GM12878 (cell line): ENCODE results near the gene SKAP1. TPM values are rescaled to one million over a fixed set of nuclear protein-coding genes. Genes with fewer than 3 reads are reported as not detected.

Experiments
- BACH1 ChIP-seq: fragments of 450-650 bp; IDR thresholded peaks from 2 replicates; pipeline ENCODE4 v1.6.1; 2017; ENCODE audit warnings: mild to moderate bottlenecking, borderline replicate concordance
- BHLHE40 ChIP-seq, 2 experiments: fragments of 450-650 bp in 1 of 2; IDR thresholded peaks; 2 replicates each; pipeline ENCODE4 v1.6.1; 2011 to 2017; ENCODE audit warnings: low read depth in 2 of 2, borderline replicate concordance in 1 of 2, improper control_type of control experiment in 1 of 2, low read length in 1 of 2, mild to moderate bottlenecking in 1 of 2
- CBFB ChIP-seq: IDR thresholded peaks from 2 replicates; pipeline ENCODE4 v1.6.1; 2016; ENCODE audit warnings: antibody characterized with exemption, low read depth
- CEBPB ChIP-seq, 2 experiments: fragments of 150-350 bp in 1 of 2; IDR thresholded peaks; 2 replicates each; pipeline ENCODE4 v1.6.1; 2012 to 2014; ENCODE audit warnings: low read depth in 2 of 2, low read length in 2 of 2, borderline replicate concordance in 1 of 2, inconsistent platforms in 1 of 2
- CREB1 ChIP-seq: IDR thresholded peaks from 2 replicates; pipeline ENCODE4 v1.6.1; 2012; ENCODE audit warnings: low read depth, mild to moderate bottlenecking, inconsistent platforms
- EGR1 ChIP-seq, 2 experiments: IDR thresholded peaks; 1 replicate in 1 of 2; 2 replicates in 1 of 2; pipeline ENCODE4 v1.6.1; 2011 to 2012; ENCODE audit warnings: low read depth in 2 of 2, low read length in 2 of 2, borderline replicate concordance in 1 of 2, mild to moderate bottlenecking in 1 of 2, moderate library complexity in 1 of 2
- NFYA ChIP-seq: IDR thresholded peaks from 2 replicates; pipeline ENCODE4 v1.6.1; 2011; ENCODE audit warnings: low read depth, mild to moderate bottlenecking, low read length, improper control_type of control experiment, borderline replicate concordance
- POLR2A ChIP-seq: IDR thresholded peaks from 2 replicates; pipeline ENCODE4 v1.6.1; 2011; ENCODE audit warnings: low read depth, mild to moderate bottlenecking, low read length
- POLR2AphosphoS5 ChIP-seq: IDR thresholded peaks from 2 replicates; pipeline ENCODE4 v1.6.1; 2011; ENCODE audit warnings: mild to moderate bottlenecking, low read length, inconsistent platforms
- RAD21 ChIP-seq: IDR thresholded peaks from 2 replicates; pipeline ENCODE4 v1.6.1; 2011; ENCODE audit warnings: mild to moderate bottlenecking, low read depth, low read length, moderate library complexity; ENCODE audit not compliant: insufficient read depth
- RAD51 ChIP-seq: fragments of 450-650 bp; IDR thresholded peaks from 2 replicates; pipeline ENCODE4 v1.6.1; 2016; ENCODE audit warnings: moderate library complexity, mild to moderate bottlenecking, inconsistent platforms
- SKIL ChIP-seq: fragments of 450-650 bp; IDR thresholded peaks from 2 replicates; pipeline ENCODE4 v1.6.1; 2017; ENCODE audit warnings: mild to moderate bottlenecking, low read depth, inconsistent platforms; ENCODE audit not compliant: poor library complexity, severe bottlenecking
- SMAD5 ChIP-seq: IDR thresholded peaks from 2 replicates; pipeline ENCODE4 v1.6.1; 2016; ENCODE audit warnings: antibody characterized with exemption, low read depth
- SMARCA5 ChIP-seq: fragments of 450-650 bp; IDR thresholded peaks from 2 replicates; pipeline ENCODE4 v1.6.1; 2017; ENCODE audit warnings: mild to moderate bottlenecking
- SUPT20H ChIP-seq: IDR thresholded peaks from 2 replicates; pipeline ENCODE4 v1.6.1; 2011; ENCODE audit warnings: low read depth, mild to moderate bottlenecking, low read length, moderate library complexity, borderline replicate concordance; ENCODE audit not compliant: control insufficient read depth
- ZBTB11 ChIP-seq: fragments of 450-650 bp; formaldehyde crosslinking; IDR thresholded peaks from 2 replicates; pipeline ENCODE4 v1.5.0; 2022; ENCODE audit warnings: mild to moderate bottlenecking, missing genetic modification characterization
- ZNF207 ChIP-seq: fragments of 450-650 bp; IDR thresholded peaks from 2 replicates; pipeline ENCODE4 v1.6.1; 2014; ENCODE audit warnings: antibody characterized with exemption, mild to moderate bottlenecking, borderline replicate concordance
- ZNF217 ChIP-seq: fragments of 450-650 bp; IDR thresholded peaks from 2 replicates; pipeline ENCODE4 v1.6.1; 2017; ENCODE audit warnings: antibody characterized with exemption, mild to moderate bottlenecking
- ZNF592 ChIP-seq: fragments of 450-650 bp; IDR thresholded peaks from 2 replicates; pipeline ENCODE4 v1.6.1; 2017; ENCODE audit warnings: mild to moderate bottlenecking, moderate library complexity
- polyA plus RNA-seq, 11 experiments: library from polyadenylated mRNA; depleted of rRNA in 4 of 11; unstranded in 6 of 11; stranded (reverse) in 5 of 11; fragments of >200 nt; fragmentation: Nextera tagmentation in 4 of 11; fragmentation: Illumina TruSeq in 1 of 11; extraction: Ambion mirVana in 4 of 11; extraction: Trizol in 1 of 11; gene quantifications; 1 replicate in 1 of 11; 2 replicates in 10 of 11; pipeline versions ENCODE4 v1.2.1 to v1.2.3, GENCODE V29; 2011 to 2016; ENCODE audit warnings: inconsistent platforms in 2 of 11, missing spikeins in 2 of 11, low read depth in 1 of 11
- total RNA-seq, 4 experiments: library from RNA; depleted of rRNA in 3 of 4; stranded (reverse); fragments of >200 nt in 3 of 4; fragmentation: Illumina TruSeq in 1 of 4; extraction: Trizol in 1 of 4; gene quantifications; 2 replicates each; pipeline versions ENCODE4 v1.2.1 to v1.2.3, GENCODE V29; 2013 to 2021
- TF ChIP-seq, protein P1 (sequence below): fragments of 450-650 bp; conservative IDR thresholded peaks from 2 replicates; pipeline ENCODE4 v1.6.1; 2017; ENCODE audit warnings: mild to moderate bottlenecking, moderate library complexity

Gene SKAP1
- total and polyA plus RNA-seq, 10 of the 15 experiments (the other 5 are each of a cell fraction or from before 2014, with no cell fraction given): 17.1 to 97.6 (median 35.9) TPM

DNA sequence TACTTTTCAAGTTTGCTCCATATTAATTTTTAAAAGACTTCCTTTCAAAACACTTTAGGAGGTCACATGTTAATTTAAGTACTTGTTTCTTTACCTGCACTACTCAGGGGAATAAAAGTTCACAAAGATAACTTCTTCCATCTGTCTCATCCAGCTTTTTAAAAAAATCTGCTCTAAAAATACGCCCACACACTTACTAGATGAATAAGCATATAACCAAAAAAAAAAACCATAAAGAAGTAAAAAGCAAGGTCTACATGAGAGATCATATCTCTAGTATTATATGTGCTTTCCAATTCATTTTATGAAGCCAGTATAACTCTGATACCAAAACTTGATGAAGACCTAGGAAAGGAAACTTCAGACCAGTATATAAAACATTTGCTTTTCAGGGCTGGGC is 17.2 kb downstream of the SKAP1 start (continued):
- TF ChIP-seq ZNF592 (no peak), BHLHE40 (IDR thresholded peaks at IDR 0.05; ENCODE audit: borderline replicate concordance in 1 of 2, low read depth in 2 of 2, low read length in 1 of 2) (no peak), CBFB (no peak), CEBPB (IDR thresholded peaks at IDR 0.05; ENCODE audit: borderline replicate concordance in 1 of 2, low read depth in 2 of 2, low read length in 2 of 2) (no peak), POLR2AphosphoS5 (no peak), EGR1 (IDR thresholded peaks at IDR 0.05; ENCODE audit: borderline replicate concordance in 1 of 2, low read depth in 2 of 2, low read length in 2 of 2) (no peak), RAD51 (0 out of 2 replicates have a peak, but pooled peaks have one; percentile 18), SMAD5 (no peak), SUPT20H (no peak), CREB1 (no peak), ZNF217 (no peak), ZBTB11 (CRISPR knock-in tag) (no peak), SMARCA5 (no peak), ZNF207 (no peak), SKIL (no peak), NFYA (no peak), POLR2A (no peak), RAD21 (no peak), BACH1 (no peak)
- TF ChIP-seq, protein P1, sequence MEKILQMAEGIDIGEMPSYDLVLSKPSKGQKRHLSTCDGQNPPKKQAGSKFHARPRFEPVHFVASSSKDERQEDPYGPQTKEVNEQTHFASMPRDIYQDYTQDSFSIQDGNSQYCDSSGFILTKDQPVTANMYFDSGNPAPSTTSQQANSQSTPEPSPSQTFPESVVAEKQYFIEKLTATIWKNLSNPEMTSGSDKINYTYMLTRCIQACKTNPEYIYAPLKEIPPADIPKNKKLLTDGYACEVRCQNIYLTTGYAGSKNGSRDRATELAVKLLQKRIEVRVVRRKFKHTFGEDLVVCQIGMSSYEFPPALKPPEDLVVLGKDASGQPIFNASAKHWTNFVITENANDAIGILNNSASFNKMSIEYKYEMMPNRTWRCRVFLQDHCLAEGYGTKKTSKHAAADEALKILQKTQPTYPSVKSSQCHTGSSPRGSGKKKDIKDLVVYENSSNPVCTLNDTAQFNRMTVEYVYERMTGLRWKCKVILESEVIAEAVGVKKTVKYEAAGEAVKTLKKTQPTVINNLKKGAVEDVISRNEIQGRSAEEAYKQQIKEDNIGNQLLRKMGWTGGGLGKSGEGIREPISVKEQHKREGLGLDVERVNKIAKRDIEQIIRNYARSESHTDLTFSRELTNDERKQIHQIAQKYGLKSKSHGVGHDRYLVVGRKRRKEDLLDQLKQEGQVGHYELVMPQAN: no peak
